Lung (tissue), 12 donors: Measurements from ENCODE around the gene CMTM3. TPM values are rescaled to one million over a fixed set of nuclear protein-coding genes. Genes with fewer than 3 reads are reported as not detected.

Experiments used
- ATAC-seq: fragments of 200-7000 bp; cut with Tn5 transposase; one replicate; pipeline ENCODE4 v1.9.1; 2020; ENCODE audit warnings: moderate number of reproducible peaks; ENCODE audit not compliant: insufficient read depth, low FRiP score
- DNase-seq, 3 donors: peaks; one replicate each; pipeline ENCODE4 v3.0.0-alpha.2; 2013 to 2017
- H3K27ac ChIP-seq, 2 donors: one replicate each; pipeline ENCODE4 v1.5.1; 2013; ENCODE audit warnings: mild to moderate bottlenecking in 2 of 2, moderate library complexity in 2 of 2, control low read depth in 1 of 2, inconsistent platforms in 1 of 2, low read depth in 1 of 2, low read length in 1 of 2
- H3K27me3 ChIP-seq, 3 donors: one replicate each; pipeline ENCODE4 v1.5.1; 2013; ENCODE audit warnings: low read length in 2 of 3; ENCODE audit not compliant: control insufficient read depth in 3 of 3, insufficient read depth in 3 of 3
- H3K36me3 ChIP-seq, 4 donors: one replicate each; pipeline ENCODE4 v1.5.1; 2013; ENCODE audit warnings: low read length in 4 of 4, mild to moderate bottlenecking in 1 of 4, moderate library complexity in 1 of 4; ENCODE audit not compliant: control insufficient read depth in 4 of 4, insufficient read depth in 4 of 4
- H3K4me1 ChIP-seq, 5 donors: one replicate each; pipeline ENCODE4 v1.5.1; 2013; ENCODE audit warnings: low read length in 5 of 5, mild to moderate bottlenecking in 2 of 5, moderate library complexity in 1 of 5; ENCODE audit not compliant: control insufficient read depth in 5 of 5, insufficient read depth in 5 of 5
- H3K4me3 ChIP-seq: one replicate; pipeline ENCODE4 v1.5.1; 2013; ENCODE audit warnings: mild to moderate bottlenecking, control low read depth, moderate library complexity
- H3K9ac ChIP-seq, 2 donors: one replicate each; pipeline ENCODE4 v1.5.1; 2013; ENCODE audit warnings: low read length in 2 of 2, control low read depth in 1 of 2; ENCODE audit not compliant: insufficient read depth in 1 of 2
- H3K9me3 ChIP-seq, 4 donors: one replicate each; pipeline ENCODE4 v1.5.1; 2013; ENCODE audit warnings: low read length in 3 of 4, mild to moderate bottlenecking in 1 of 4, moderate library complexity in 1 of 4; ENCODE audit not compliant: control insufficient read depth in 4 of 4, insufficient read depth in 3 of 4
- CTCF ChIP-seq: IDR thresholded peaks from 2 replicates; pipeline ENCODE4 v1.5.1; 2012; ENCODE audit warnings: mild to moderate bottlenecking; ENCODE audit errors: control extremely low read depth, extremely low read depth
- WGBS, 2 donors: extraction: QIAGEN DNeasy Blood & Tissue Kit; methylation state at CpG; one replicate each; pipeline ENCODE4 v1.1.7; 2013; 5-methylcytosine and 5-hydroxymethylcytosine counted together
- polyA plus RNA-seq, 2 donors: library from polyadenylated mRNA; stranded (reverse); fragments of 200-250 nt; gene quantifications; one replicate each; pipeline ENCODE4 v1.2.1, GENCODE V29; 2013
- total RNA-seq, 2 donors: library from RNA; depleted of rRNA in 1 of 2; stranded (reverse); fragments of >200 nt in 1 of 2; gene quantifications; one replicate each; pipeline ENCODE4 v1.2.1, GENCODE V29; 2014 to 2021
- donor health status: control.
- donor health status: control.
- donor health status: Bipolar disorder and iron deficiency.
- donor health status: healthy.
- donor health status: DM: yes; HTN: yes; CAD: no.

Gene CMTM3
- total and polyA plus RNA-seq, 4 donors: 19.8 to 46.4 (median 31.4) TPM

GRCh38 chr16:66658143-66658859 lies 53.8 kb downstream of the CMTM3 start:
- Histone ChIP-seq H3K27ac (no peak overlapping the region), H3K27me3 (no peaks in the 10 kb centered on the region), H3K9me3 (no peaks in the 10 kb centered on the region), H3K36me3 (no peaks in the 10 kb centered on the region), H3K4me1 (peaks cover 5 to 17% (median 6%) of the 10 kb centered on the region in 5 donors), H3K9ac (no peak overlapping the region), H3K4me3 (no peak overlapping the region)
- WGBS, 2 donors: 47 to 64% methylated on average over 6 of the region's 6 CpGs
- ATAC-seq (no peak), DNase-seq (no peak)
- TF ChIP-seq CTCF: no peak

GRCh38 chr16:66658860-66659190 lies 54.3 kb downstream of the CMTM3 start:
- Histone ChIP-seq H3K27me3 (no peaks in the 10 kb centered on the region), H3K4me3 (no peak overlapping the region), H3K9me3 (no peaks in the 10 kb centered on the region), H3K9ac (no peak overlapping the region), H3K36me3 (no peaks in the 10 kb centered on the region), H3K4me1 (peaks cover 4 to 17% (median 6%) of the 10 kb centered on the region in 5 donors), H3K27ac (no peak overlapping the region)
- no peak for DNase-seq
- 88 to 96% methylated on average over 5 of the region's 5 CpGs for WGBS, 2 donors
- no peak for TF ChIP-seq CTCF
- ATAC-seq: no peak

GRCh38 chr16:66660422-66661209 lies 56.1 kb downstream of the CMTM3 start:
- DNase-seq (peak; percentile 56 to 80 (median 59)), ATAC-seq (peak; percentile 79)
- Histone ChIP-seq H3K4me1 (peaks cover 2 to 17% (median 6%) of the 10 kb centered on the region in 5 donors), H3K27ac (peak overlapping the region in 1 of 2 donors; percentile 62), H3K36me3 (peaks cover 0 to 1% (median 0%) of the 10 kb centered on the region in 4 donors), H3K27me3 (no peaks in the 10 kb centered on the region), H3K9me3 (no peaks in the 10 kb centered on the region), H3K4me3 (no peak overlapping the region), H3K9ac (no peak overlapping the region)
- TF ChIP-seq CTCF: no peak
- 6 to 9% methylated on average over 9 of the region's 9 CpGs for WGBS, 2 donors
